Smooth muscle cell (in vitro differentiated cells): Measurements from ENCODE around the gene MARK4. TPM values are rescaled to one million over a fixed set of nuclear protein-coding genes. Genes with fewer than 3 reads are reported as not detected.
"Not testable (repeated sequence)": the region's sequence is repeated elsewhere in the genome, so short reads cannot be mapped to it uniquely, and the experiment has no call there.

ENCODE experiments used
- DNase-seq: peaks from one replicate; lab custom pipeline; 2025; ENCODE audit not compliant: unreplicated experiment; lab: John Stamatoyannopoulos, UW
- H2AFZ ChIP-seq: fragments of 200-600 bp; sonication (generic); 2 replicates; pipeline ENCODE4 v1.6.0; 2016; ENCODE audit warnings: antibody characterized with exemption, low read depth, mild to moderate bottlenecking
- H3F3A ChIP-seq: fragments of 200-600 bp; sonication (generic); 2 replicates; pipeline ENCODE4 v1.6.0; 2017; ENCODE audit warnings: antibody characterized with exemption, low read depth
- H3K27ac ChIP-seq: fragments of 200-600 bp; sonication (generic); 2 replicates; pipeline ENCODE4 v1.5.1; 2016; ENCODE audit warnings: low read depth, mild to moderate bottlenecking
- H3K27me3 ChIP-seq: fragments of 200-600 bp; sonication (generic); 2 replicates; pipeline ENCODE4 v1.6.1; 2016; ENCODE audit warnings: low read depth, mild to moderate bottlenecking
- H3K36me3 ChIP-seq: fragments of 200-600 bp; sonication (generic); 2 replicates; pipeline ENCODE4 v1.5.1; 2016; ENCODE audit warnings: low read depth
- H3K4me1 ChIP-seq: fragments of 200-600 bp; sonication (generic); 2 replicates; pipeline ENCODE4 v1.5.1; 2016; ENCODE audit warnings: low read depth
- H3K4me2 ChIP-seq: fragments of 200-600 bp; sonication (generic); 2 replicates; pipeline ENCODE4 v1.6.0; 2016; ENCODE audit warnings: mild to moderate bottlenecking
- H3K4me3 ChIP-seq: fragments of 200-600 bp; sonication (generic); 2 replicates; pipeline ENCODE4 v1.5.1; 2016; ENCODE audit warnings: mild to moderate bottlenecking
- H3K79me2 ChIP-seq: fragments of 200-600 bp; sonication (generic); 2 replicates; pipeline ENCODE4 v1.6.0; 2016; ENCODE audit warnings: low read depth, mild to moderate bottlenecking
- H3K9ac ChIP-seq: fragments of 200-600 bp; sonication (generic); 2 replicates; pipeline ENCODE4 v1.6.0; 2016; ENCODE audit warnings: low read depth
- H3K9me3 ChIP-seq: fragments of 200-600 bp; sonication (generic); replicated peaks from 2 replicates; pipeline ENCODE4 v1.5.1; 2016; ENCODE audit warnings: low read depth
- H4K20me1 ChIP-seq: fragments of 200-600 bp; sonication (generic); 2 replicates; pipeline ENCODE4 v1.6.0; 2016; ENCODE audit warnings: low read depth
- CTCF ChIP-seq: fragments of 200-600 bp; sonication (generic); IDR thresholded peaks from 2 replicates; pipeline ENCODE4 v1.5.1; 2017; ENCODE audit warnings: borderline replicate concordance, mild to moderate bottlenecking, antibody characterized with exemption; ENCODE audit not compliant: insufficient read depth, poor library complexity, severe bottlenecking
- WGBS: methylation state at CpG from one replicate; pipeline ENCODE4 v1.1.7; 2016; ENCODE audit warnings: low lambda C conversion rate; 5-methylcytosine and 5-hydroxymethylcytosine counted together
- polyA plus RNA-seq: library from polyadenylated mRNA; unstranded; fragments of >200 nt; fragmentation: Nextera tagmentation; extraction: Ambion mirVana; gene quantifications from 2 replicates; pipeline ENCODE4 v1.2.1, GENCODE V29; 2016
- total RNA-seq: library from RNA; depleted of rRNA; stranded (reverse); fragments of >200 nt; gene quantifications from 2 replicates; pipeline ENCODE4 v1.2.3, GENCODE V29; 2014

Gene MARK4
- total and polyA plus RNA-seq, 2 experiments from 2014 or later = 15.6 to 23.0 TPM

GRCh38 chr19:45306518-45307027, 55.5 kb downstream of the MARK4 start:
- no peak overlapping the region for H3K4me3 ChIP-seq
- no peak overlapping the region for H3K4me2 ChIP-seq
- H3K36me3 ChIP-seq = no peaks in the 10 kb centered on the region
- no peaks in the 10 kb centered on the region for H3K9me3 ChIP-seq
- H3K79me2 ChIP-seq = no peaks in the 10 kb centered on the region
- no peaks in the 10 kb centered on the region for H3K27me3 ChIP-seq
- H3K9ac ChIP-seq = no peak overlapping the region
- 89% methylated on average over 17 of the region's 18 CpGs for WGBS
- H3F3A ChIP-seq = no peaks in the 10 kb centered on the region
- DNase-seq = no peak
- no peak for TF ChIP-seq CTCF
- H2AFZ ChIP-seq = no peak overlapping the region
- H3K4me1 ChIP-seq = no peaks in the 10 kb centered on the region
- no peaks in the 10 kb centered on the region for H4K20me1 ChIP-seq
- H3K27ac ChIP-seq = no peak overlapping the region

- H3K79me2 ChIP-seq = no peaks in the 10 kb centered on the region
- no peak overlapping the region for H3K9ac ChIP-seq
- no peak overlapping the region for H3K4me2 ChIP-seq
- no peaks in the 10 kb centered on the region for H3F3A ChIP-seq
- no peak overlapping the region for H3K4me3 ChIP-seq
- H4K20me1 ChIP-seq = no peaks in the 10 kb centered on the region
- WGBS = 94% methylated on average over 19 of the region's 19 CpGs
- H3K4me1 ChIP-seq = no peaks in the 10 kb centered on the region
- no peaks in the 10 kb centered on the region for H3K9me3 ChIP-seq
- H3K27ac ChIP-seq = no peak overlapping the region
- no peak for TF ChIP-seq CTCF
- DNase-seq = no peak
- H3K36me3 ChIP-seq = no peaks in the 10 kb centered on the region
- no peaks in the 10 kb centered on the region for H3K27me3 ChIP-seq
- no peak overlapping the region for H2AFZ ChIP-seq
Observed at GRCh38 chr19:45307361-45307760, 56.3 kb downstream of the MARK4 start.

- H3K27ac ChIP-seq, H4K20me1 ChIP-seq, H3K27me3 ChIP-seq, H3F3A ChIP-seq, DNase-seq, H3K9ac ChIP-seq, H3K4me2 ChIP-seq, H3K36me3 ChIP-seq, H3K9me3 ChIP-seq, H3K4me3 ChIP-seq, H3K4me1 ChIP-seq, H3K79me2 ChIP-seq, H2AFZ ChIP-seq: not testable (repeated sequence)
- WGBS = over 99% methylated on average over 8 of the region's 8 CpGs
Observed at GRCh38 chr19:45309322-45309721, 58.3 kb downstream of the MARK4 start.

GRCh38 chr19:45311621-45312020, 60.5 kb downstream of the MARK4 start:
- Histone ChIP-seq H3F3A (no peaks in the 10 kb centered on the region), H3K27me3 (peaks cover 28% of the 10 kb centered on the region), H3K9me3 (no peaks in the 10 kb centered on the region), H4K20me1 (no peaks in the 10 kb centered on the region), H3K36me3 (no peaks in the 10 kb centered on the region), H3K4me1 (no peaks in the 10 kb centered on the region), H3K79me2 (no peaks in the 10 kb centered on the region), H2AFZ (no peak overlapping the region), H3K4me3 (no peak overlapping the region), H3K9ac (no peak overlapping the region), H3K4me2 (no peak overlapping the region), H3K27ac (no peak overlapping the region)
- 69% methylated on average over 15 of the region's 18 CpGs for WGBS
- no peak for TF ChIP-seq CTCF
- no peak for DNase-seq

GRCh38 chr19:45312285-45312684, 61.2 kb downstream of the MARK4 start:
- not testable (repeated sequence) for H3K9ac ChIP-seq, H4K20me1 ChIP-seq, H3K27ac ChIP-seq, H3F3A ChIP-seq, DNase-seq, H2AFZ ChIP-seq, H3K4me2 ChIP-seq, H3K4me3 ChIP-seq, H3K4me1 ChIP-seq, H3K9me3 ChIP-seq, H3K79me2 ChIP-seq, H3K36me3 ChIP-seq
- WGBS = 95% methylated on average over 14 of the region's 14 CpGs
- peaks cover 35% of the 10 kb centered on the region for H3K27me3 ChIP-seq
